Parathyroid adenoma (tissue), 2 donors: Measurements from ENCODE around the gene PRCP.

Experiments
- H2AFZ ChIP-seq: fragments of 300-600 bp; sonication (generic); one replicate; pipeline ENCODE4 v1.7.0; 2017; ENCODE audit warnings: antibody characterized with exemption, mild to moderate bottlenecking
- H3K27ac ChIP-seq: fragments of 300-600 bp; sonication (generic); one replicate; pipeline ENCODE4 v1.7.0; 2017
- H3K27me3 ChIP-seq: fragments of 300-600 bp; sonication (generic); one replicate; pipeline ENCODE4 v1.7.0; 2017; ENCODE audit warnings: low read length; ENCODE audit not compliant: control insufficient read depth, insufficient read depth
- H3K36me3 ChIP-seq: fragments of 300-600 bp; sonication (generic); one replicate; pipeline ENCODE4 v1.7.0; 2017; ENCODE audit warnings: low read length; ENCODE audit not compliant: control insufficient read depth, insufficient read depth
- H3K4me1 ChIP-seq: fragments of 300-600 bp; sonication (generic); one replicate; pipeline ENCODE4 v1.7.0; 2017; ENCODE audit warnings: control low read depth
- H3K4me2 ChIP-seq: fragments of 300-600 bp; sonication (generic); one replicate; pipeline ENCODE4 v1.7.0; 2017; ENCODE audit warnings: low read length
- H3K4me3 ChIP-seq: fragments of 300-600 bp; sonication (generic); one replicate; pipeline ENCODE4 v1.7.0; 2017; ENCODE audit warnings: low read depth, low read length
- H3K79me2 ChIP-seq: fragments of 300-600 bp; sonication (generic); one replicate; pipeline ENCODE4 v1.7.0; 2017; ENCODE audit warnings: control low read depth
- H3K9ac ChIP-seq: fragments of 300-600 bp; sonication (generic); one replicate; pipeline ENCODE4 v1.7.0; 2017; ENCODE audit warnings: mild to moderate bottlenecking
- H3K9me3 ChIP-seq: fragments of 300-600 bp; sonication (generic); one replicate; pipeline ENCODE4 v1.7.0; 2017; ENCODE audit warnings: low read length; ENCODE audit not compliant: control insufficient read depth
- TF ChIP-seq, protein P1 (sequence below): fragments of 300-600 bp; sonication (generic); IDR thresholded peaks from one replicate; pipeline ENCODE4 v1.7.0; 2017; ENCODE audit warnings: antibody characterized with exemption, mild to moderate bottlenecking
- donor health status: primary hyperparathyroidism.

Gene PRCP

DNA sequence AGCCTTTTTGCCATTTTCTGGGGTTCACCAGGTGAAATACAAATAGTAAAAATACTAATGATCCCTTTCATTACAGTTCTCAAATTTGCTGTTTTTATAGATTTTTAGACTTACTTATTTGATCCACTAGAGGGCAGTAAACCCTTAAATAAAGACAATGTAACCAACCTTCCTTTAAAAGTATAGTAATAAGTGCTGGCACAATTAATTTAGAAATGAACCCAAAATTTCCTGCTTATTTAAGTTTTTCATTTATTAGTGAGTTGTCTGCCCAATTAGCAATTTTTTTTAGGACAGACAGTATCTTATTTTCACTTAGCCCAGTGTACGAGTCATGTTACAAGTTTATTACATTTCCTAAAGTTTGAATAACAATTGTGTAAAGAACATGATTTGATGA lies 6.0 kb upstream of the PRCP start:
- no peaks in the 10 kb centered on the region for H3K9me3 ChIP-seq
- TF ChIP-seq, protein P1, sequence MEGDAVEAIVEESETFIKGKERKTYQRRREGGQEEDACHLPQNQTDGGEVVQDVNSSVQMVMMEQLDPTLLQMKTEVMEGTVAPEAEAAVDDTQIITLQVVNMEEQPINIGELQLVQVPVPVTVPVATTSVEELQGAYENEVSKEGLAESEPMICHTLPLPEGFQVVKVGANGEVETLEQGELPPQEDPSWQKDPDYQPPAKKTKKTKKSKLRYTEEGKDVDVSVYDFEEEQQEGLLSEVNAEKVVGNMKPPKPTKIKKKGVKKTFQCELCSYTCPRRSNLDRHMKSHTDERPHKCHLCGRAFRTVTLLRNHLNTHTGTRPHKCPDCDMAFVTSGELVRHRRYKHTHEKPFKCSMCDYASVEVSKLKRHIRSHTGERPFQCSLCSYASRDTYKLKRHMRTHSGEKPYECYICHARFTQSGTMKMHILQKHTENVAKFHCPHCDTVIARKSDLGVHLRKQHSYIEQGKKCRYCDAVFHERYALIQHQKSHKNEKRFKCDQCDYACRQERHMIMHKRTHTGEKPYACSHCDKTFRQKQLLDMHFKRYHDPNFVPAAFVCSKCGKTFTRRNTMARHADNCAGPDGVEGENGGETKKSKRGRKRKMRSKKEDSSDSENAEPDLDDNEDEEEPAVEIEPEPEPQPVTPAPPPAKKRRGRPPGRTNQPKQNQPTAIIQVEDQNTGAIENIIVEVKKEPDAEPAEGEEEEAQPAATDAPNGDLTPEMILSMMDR: peak; percentile 50
- H2AFZ ChIP-seq: no peak overlapping the region
- H3K9ac ChIP-seq: no peak overlapping the region
- H3K27me3 ChIP-seq: no peaks in the 10 kb centered on the region
- H3K36me3 ChIP-seq: no peaks in the 10 kb centered on the region
- H3K79me2 ChIP-seq: no peaks in the 10 kb centered on the region
- H3K27ac ChIP-seq: no peak overlapping the region
- no peaks in the 10 kb centered on the region for H3K4me1 ChIP-seq
- H3K4me3 ChIP-seq: no peak overlapping the region
- no peak overlapping the region for H3K4me2 ChIP-seq

DNA sequence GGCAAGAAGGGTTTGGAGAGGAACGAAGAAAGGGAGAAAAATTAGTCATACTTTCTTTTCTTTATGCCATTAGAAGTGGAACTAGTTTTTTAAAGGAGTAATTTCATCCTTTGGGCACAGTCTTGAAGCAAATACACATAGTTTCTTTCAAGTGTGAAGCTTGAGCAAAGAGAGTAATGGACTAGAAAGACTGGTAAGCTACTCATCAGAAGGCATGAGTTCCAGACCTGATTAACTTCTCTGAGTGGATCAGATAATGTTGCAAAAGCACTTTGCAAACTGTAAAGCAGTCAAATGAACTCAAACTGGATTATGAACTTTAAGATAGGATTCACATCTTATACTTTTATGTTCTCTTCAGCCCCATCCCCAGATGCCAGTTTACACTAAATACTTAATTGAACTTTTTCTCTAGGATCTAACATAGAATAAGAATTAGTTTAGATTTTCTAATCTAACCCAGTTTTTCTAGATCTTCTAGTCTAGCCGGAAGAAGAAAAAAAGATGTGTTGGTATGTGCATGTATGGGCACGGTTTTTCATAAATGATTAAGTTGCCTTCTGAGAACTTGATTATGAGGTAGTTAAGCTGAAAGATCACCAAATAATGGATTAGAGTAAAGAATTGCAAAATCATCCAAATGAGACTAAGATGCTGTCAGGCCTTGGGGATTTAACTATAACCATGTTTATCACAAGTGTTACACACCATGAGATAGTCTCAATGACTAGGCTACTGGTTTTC lies 3.8 kb upstream of the PRCP start:
- Histone ChIP-seq H3K9ac (no peak overlapping the region), H3K4me2 (no peak overlapping the region), H3K27ac (no peak overlapping the region), H3K4me1 (no peaks in the 10 kb centered on the region), H2AFZ (no peak overlapping the region), H3K27me3 (no peaks in the 10 kb centered on the region), H3K9me3 (no peaks in the 10 kb centered on the region), H3K36me3 (no peaks in the 10 kb centered on the region), H3K4me3 (no peak overlapping the region), H3K79me2 (no peaks in the 10 kb centered on the region)
- TF ChIP-seq, protein P1: no peak

DNA sequence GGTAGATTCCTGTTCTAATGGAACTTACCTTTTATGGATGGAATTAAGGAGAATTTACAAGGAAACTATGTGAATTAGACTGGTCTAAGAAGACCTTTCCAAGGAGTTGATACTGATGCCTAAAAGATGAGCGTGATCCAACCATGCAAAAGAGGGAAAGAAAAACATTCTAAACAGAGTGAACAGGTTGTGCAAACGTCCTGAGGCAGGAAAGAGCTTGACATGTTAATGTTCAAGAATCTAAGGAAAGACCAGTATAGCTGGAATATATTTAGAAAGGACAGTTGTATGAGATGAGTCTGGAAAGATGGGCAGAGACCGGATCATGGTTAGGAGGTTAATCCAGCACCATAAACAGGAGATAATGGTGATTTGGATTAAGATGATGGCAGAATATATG lies 2.6 kb upstream of the PRCP start:
- no peak overlapping the region for H3K27ac ChIP-seq
- no peaks in the 10 kb centered on the region for H3K27me3 ChIP-seq
- no peaks in the 10 kb centered on the region for H3K36me3 ChIP-seq
- no peak overlapping the region for H3K4me3 ChIP-seq
- H3K9me3 ChIP-seq: no peaks in the 10 kb centered on the region
- no peak overlapping the region for H3K9ac ChIP-seq
- no peaks in the 10 kb centered on the region for H3K79me2 ChIP-seq
- H3K4me2 ChIP-seq: no peak overlapping the region
- no peaks in the 10 kb centered on the region for H3K4me1 ChIP-seq
- TF ChIP-seq, protein P1: no peak
- no peak overlapping the region for H2AFZ ChIP-seq

DNA sequence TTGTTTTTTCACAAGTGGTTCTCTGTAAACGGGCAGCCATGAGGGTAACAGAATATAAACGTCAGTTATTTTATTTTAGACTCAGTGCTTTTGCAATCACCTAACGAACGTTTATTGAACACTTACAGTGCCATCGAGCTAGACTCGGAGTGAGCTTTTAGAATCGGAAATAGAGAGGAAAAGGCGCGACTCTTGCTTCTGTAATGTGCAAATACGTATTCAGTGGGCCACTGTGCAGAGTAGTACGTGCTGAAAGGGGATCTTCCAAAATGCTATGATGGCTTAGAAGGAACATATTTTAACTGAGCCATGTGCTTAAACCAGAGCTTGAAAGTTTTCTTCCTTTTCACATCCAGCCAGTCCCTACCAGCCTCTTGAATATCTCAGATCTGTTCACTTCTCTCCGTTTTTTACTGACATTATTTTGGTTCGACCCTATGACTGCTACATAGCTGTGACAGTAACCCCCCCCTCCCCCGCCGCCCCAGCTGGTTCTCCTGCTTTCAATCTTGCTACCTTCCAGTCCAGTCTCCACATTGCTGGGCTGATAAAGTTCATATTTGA lies 1.8 kb upstream of the PRCP start:
- Histone ChIP-seq H3K4me1 (no peaks in the 10 kb centered on the region), H3K9me3 (no peaks in the 10 kb centered on the region), H2AFZ (peak overlapping the region; percentile 84), H3K27ac (no peak overlapping the region), H3K79me2 (no peaks in the 10 kb centered on the region), H3K4me3 (no peak overlapping the region), H3K4me2 (peak overlapping the region; percentile 89), H3K9ac (no peak overlapping the region), H3K27me3 (no peaks in the 10 kb centered on the region), H3K36me3 (no peaks in the 10 kb centered on the region)
- TF ChIP-seq, protein P1: no peak
